H1 (cell line): ENCODE results near the gene MRM2. TPM values are rescaled to one million over a fixed set of nuclear protein-coding genes. Genes with fewer than 3 reads are reported as not detected.

Experiments
- CTCF ChIA-PET: fragments of 300-600 bp; sonication (Branson Sonifier 250); formaldehyde crosslinking; loops from one replicate; lab custom pipeline; 2021; ENCODE audit not compliant: partially characterized antibody; lab: Charles Lee
- POLR2A ChIA-PET: fragments of 300-600 bp; sonication (Branson Sonifier 250); formaldehyde crosslinking; loops from one replicate; lab custom pipeline; 2021; ENCODE audit warnings: inconsistent platforms; ENCODE audit not compliant: partially characterized antibody; lab: Charles Lee
- DNase-seq, 2 experiments: peaks; one replicate each; pipeline versions ENCODE4 v3.0.0 to v3.0.0-alpha.2; 2010 to 2022; ENCODE audit warnings: low spot score in 2 of 2, low read depth in 1 of 2, mixed read lengths in 1 of 2
- FAIRE-seq: peaks from 2 replicates; lab custom pipeline; 2011; peaks lifted over from hg19 to GRCh38; lab: Jason Lieb, UNC
- H2AFZ ChIP-seq: 2 replicates; pipeline ENCODE4 v1.8.1; 2012; ENCODE audit warnings: low read length, inconsistent platforms
- H2AK5ac ChIP-seq: 2 replicates; pipeline ENCODE4 v1.6.1; 2013; ENCODE audit warnings: low read depth, low read length
- H2BK120ac ChIP-seq: replicated peaks from 2 replicates; pipeline ENCODE3; 2013; ENCODE audit warnings: low read depth, low read length, inconsistent platforms
- H2BK12ac ChIP-seq: 2 replicates; pipeline ENCODE4 v1.6.1; 2013; ENCODE audit warnings: low read depth, low read length
- H2BK15ac ChIP-seq: 2 replicates; pipeline ENCODE4 v1.6.1; 2013; ENCODE audit warnings: low read length
- H2BK20ac ChIP-seq: 2 replicates; pipeline ENCODE4 v1.6.1; 2013; ENCODE audit warnings: low read length
- H2BK5ac ChIP-seq: 2 replicates; pipeline ENCODE4 v1.6.1; 2013; ENCODE audit warnings: low read depth, low read length
- H3K14ac ChIP-seq: 2 replicates; pipeline ENCODE4 v1.6.1; 2013; ENCODE audit warnings: inconsistent platforms; ENCODE audit not compliant: insufficient read length
- H3K18ac ChIP-seq: 2 replicates; pipeline ENCODE4 v1.6.1; 2013; ENCODE audit warnings: low read length; ENCODE audit errors: extremely low read depth
- H3K23ac ChIP-seq: 2 replicates; pipeline ENCODE4 v1.6.1; 2013; ENCODE audit warnings: inconsistent platforms; ENCODE audit not compliant: insufficient read length
- H3K23me2 ChIP-seq: 2 replicates; pipeline ENCODE4 v1.6.1; 2013; ENCODE audit warnings: low read depth, low read length
- H3K27ac ChIP-seq: 2 replicates; pipeline ENCODE4 v1.6.1; 2011; ENCODE audit warnings: low read depth, low read length, inconsistent platforms
- H3K27me3 ChIP-seq, 4 experiments: replicated peaks in 1 of 4; 1 replicate in 1 of 4; 2 replicates in 3 of 4; pipeline versions ENCODE4 v1.6.1 to v1.8.1; 2011 to 2013; ENCODE audit warnings: low read length in 3 of 4, mild to moderate bottlenecking in 3 of 4, inconsistent platforms in 2 of 4, mixed read lengths in 2 of 4, moderate library complexity in 1 of 4; ENCODE audit not compliant: control insufficient read depth in 3 of 4, insufficient read depth in 3 of 4; ENCODE audit errors: extremely low read depth in 1 of 4
- H3K36me3 ChIP-seq, 4 experiments: 2 replicates each; pipeline versions ENCODE4 v1.6.1 to v1.8.1; 2011 to 2013; ENCODE audit warnings: mild to moderate bottlenecking in 4 of 4, low read length in 3 of 4, moderate library complexity in 2 of 4, control low read depth in 1 of 4, inconsistent platforms in 1 of 4; ENCODE audit not compliant: insufficient read depth in 4 of 4, control insufficient read depth in 2 of 4
- H3K4ac ChIP-seq: replicated peaks from 2 replicates; pipeline ENCODE3; 2013; ENCODE audit warnings: low read length, low read depth, mixed read lengths, inconsistent platforms; ENCODE audit not compliant: insufficient read length
- H3K4me1 ChIP-seq, 4 experiments: replicated peaks in 1 of 4; 1 replicate in 1 of 4; 2 replicates in 3 of 4; pipeline versions ENCODE4 v1.6.1 to v1.8.1; 2011 to 2013; ENCODE audit warnings: low read length in 3 of 4, inconsistent platforms in 2 of 4, mixed read lengths in 1 of 4; ENCODE audit not compliant: insufficient read depth in 4 of 4, control insufficient read depth in 3 of 4
- H3K4me2 ChIP-seq, 2 experiments: 2 replicates each; pipeline versions ENCODE4 v1.6.1 to v1.8.1; 2011 to 2013; ENCODE audit warnings: low read depth in 2 of 2, low read length in 2 of 2, control low read depth in 1 of 2, inconsistent platforms in 1 of 2, mild to moderate bottlenecking in 1 of 2; ENCODE audit not compliant: insufficient read depth in 1 of 2
- H3K4me3 ChIP-seq, 4 experiments: fragments of 200-600, 300-600 bp in 1 of 4; sonication (generic), shearing (Covaris generic), sonication (Bioruptor Twin) in 1 of 4; 2 replicates each; pipeline versions ENCODE4 v1.5.1 to v1.8.1; 2011 to 2016; ENCODE audit warnings: low read length in 4 of 4, low read depth in 3 of 4, control low read depth in 2 of 4, inconsistent platforms in 2 of 4, mild to moderate bottlenecking in 2 of 4, mixed read lengths in 1 of 4, moderate library complexity in 1 of 4; ENCODE audit not compliant: insufficient read depth in 2 of 4; ENCODE audit errors: extremely low read depth in 1 of 4
- H3K56ac ChIP-seq: replicated peaks from 2 replicates; pipeline ENCODE3; 2013; ENCODE audit warnings: low read depth, mild to moderate bottlenecking, mixed read lengths, low read length, inconsistent platforms; ENCODE audit not compliant: insufficient read length
- H3K79me1 ChIP-seq: 2 replicates; pipeline ENCODE4 v1.6.1; 2013; ENCODE audit warnings: low read depth, low read length, control low read depth
- H3K79me2 ChIP-seq, 2 experiments: 2 replicates each; pipeline versions ENCODE4 v1.6.1 to v1.8.1; 2012 to 2013; ENCODE audit warnings: low read length in 2 of 2, mild to moderate bottlenecking in 2 of 2, inconsistent platforms in 1 of 2; ENCODE audit not compliant: insufficient read depth in 2 of 2, control insufficient read depth in 1 of 2
- H3K9ac ChIP-seq, 4 experiments: replicated peaks in 1 of 4; 1 replicate in 1 of 4; 2 replicates in 3 of 4; pipeline versions ENCODE4 v1.6.1 to v1.8.1; 2011 to 2013; ENCODE audit warnings: low read depth in 3 of 4, low read length in 3 of 4, control low read depth in 2 of 4, mild to moderate bottlenecking in 2 of 4, moderate library complexity in 2 of 4, inconsistent platforms in 1 of 4; ENCODE audit errors: extremely low read depth in 1 of 4
- H3K9me3 ChIP-seq, 2 experiments: 2 replicates each; pipeline versions ENCODE4 v1.6.1 to v1.8.1; 2012 to 2013; ENCODE audit warnings: mild to moderate bottlenecking in 2 of 2, moderate library complexity in 2 of 2, control low read depth in 1 of 2, inconsistent platforms in 1 of 2, low read depth in 1 of 2, low read length in 1 of 2, mixed read lengths in 1 of 2; ENCODE audit not compliant: insufficient read depth in 2 of 2
- H4K20me1 ChIP-seq, 2 experiments: replicated peaks in 1 of 2; 2 replicates each; pipeline versions ENCODE3 to v1.8.1; 2011 to 2013; ENCODE audit warnings: inconsistent platforms in 2 of 2, low read length in 2 of 2, mild to moderate bottlenecking in 1 of 2; ENCODE audit not compliant: insufficient read depth in 2 of 2, control insufficient read depth in 1 of 2
- H4K5ac ChIP-seq: 2 replicates; pipeline ENCODE4 v1.6.1; 2013; ENCODE audit warnings: low read length, low read depth, mixed read lengths, inconsistent platforms; ENCODE audit not compliant: insufficient read length
- H4K8ac ChIP-seq: 2 replicates; pipeline ENCODE4 v1.8.0; 2013; ENCODE audit warnings: mild to moderate bottlenecking, moderate library complexity, low read length, inconsistent platforms; ENCODE audit not compliant: insufficient read depth; ENCODE audit errors: extremely low read depth
- H4K91ac ChIP-seq: replicated peaks from 2 replicates; pipeline ENCODE3; 2013; ENCODE audit warnings: low read length, mixed read lengths, inconsistent platforms; ENCODE audit not compliant: insufficient read length
- CTBP2 ChIP-seq: IDR thresholded peaks from 2 replicates; pipeline ENCODE4 v1.7.0; 2011; ENCODE audit warnings: borderline replicate concordance, mild to moderate bottlenecking, moderate library complexity, mixed read lengths, low read length; ENCODE audit not compliant: insufficient read depth, insufficient read length
- GTF2F1 ChIP-seq: IDR thresholded peaks from 2 replicates; pipeline ENCODE4 v1.6.1; 2012; ENCODE audit warnings: low read depth, low read length, improper control_type of control experiment, borderline replicate concordance
- SRF ChIP-seq: IDR thresholded peaks from 2 replicates; pipeline ENCODE4 v1.6.1; 2011; ENCODE audit warnings: mild to moderate bottlenecking, low read depth, low read length, moderate library complexity
- WGBS, 2 experiments: shearing (Covaris generic) in 1 of 2; methylation state at CpG; one replicate each; pipeline versions ENCODE4 v1.1.6 to v1.1.7; 2013 to 2015; ENCODE audit warnings: low lambda C conversion rate in 2 of 2, mixed read lengths in 2 of 2, inconsistent platforms in 1 of 2, low coverage in 1 of 2, missing lambda C conversion rate in 1 of 2; ENCODE audit not compliant: insufficient replicate concordance in 2 of 2, insufficient coverage in 1 of 2, insufficient read length in 1 of 2; ENCODE audit errors: extremely low coverage in 1 of 2, missing lambda C conversion rate in 1 of 2; 5-methylcytosine and 5-hydroxymethylcytosine counted together
- polyA plus RNA-seq, 7 experiments: library from polyadenylated mRNA; depleted of rRNA in 3 of 7; stranded (reverse) in 5 of 7; unstranded in 2 of 7; fragments of >200 nt in 5 of 7; fragments of 200-250 nt in 2 of 7; gene quantifications; 1 replicate in 5 of 7; 2 replicates in 1 of 7; 4 replicates in 1 of 7; pipeline versions ENCODE4 v1.2.1 to v1.2.3, GENCODE V29; 2011 to 2013; ENCODE audit warnings: missing spikeins in 2 of 7, mixed read lengths in 2 of 7
- total RNA-seq: library from RNA; stranded (reverse); fragmentation: NEBNext Ultra II Directional; extraction: Animal tissue kit (Norgen Biotek cat#: 25700); gene quantifications from 2 replicates; pipeline ENCODE4 v1.2.1, GENCODE V29; 2021

MRM2 gene
- total and polyA plus RNA-seq, 2 of the 8 experiments (the other 6 are each of a cell fraction or from before 2014, with no cell fraction given), result 17.2 to 38.6 TPM

DNA sequence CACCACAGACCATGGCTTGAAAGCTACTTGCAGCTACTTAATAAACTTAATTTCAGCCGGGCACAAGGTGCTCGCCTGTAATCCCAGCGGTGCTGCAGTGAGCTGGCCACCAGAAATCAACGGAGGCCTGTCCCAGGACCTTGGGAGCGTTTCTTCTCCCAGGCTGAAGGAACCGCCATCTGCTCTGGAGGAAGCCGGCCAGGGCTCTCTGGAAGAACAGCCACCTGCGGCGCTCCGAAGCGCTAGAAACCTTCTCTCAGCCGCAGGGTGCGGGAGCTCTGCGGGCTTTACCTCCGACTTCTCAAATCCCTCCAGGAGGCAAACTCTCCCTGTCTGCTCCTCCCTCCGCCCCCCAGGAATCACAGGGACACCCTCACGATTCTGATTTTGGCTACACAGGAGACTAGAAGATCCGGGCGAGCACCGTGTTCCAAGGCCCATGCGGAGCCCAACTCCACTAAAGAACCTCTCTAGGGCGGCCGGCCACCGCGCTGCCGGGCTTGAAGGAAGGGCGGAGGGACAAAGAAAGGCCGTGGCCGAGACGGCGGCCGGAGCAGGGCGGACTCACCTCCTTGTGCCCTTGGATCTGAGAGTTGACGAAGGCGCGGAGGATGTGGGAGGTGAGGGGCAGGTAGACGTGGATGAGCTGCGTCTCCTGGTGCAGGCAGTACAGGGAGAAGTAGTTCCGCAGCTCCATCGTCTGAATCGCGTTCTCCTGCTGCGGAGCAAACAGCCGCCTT is 14.5 kb upstream of the MRM2 start:
- H3K4me2 ChIP-seq, result no peak overlapping the region
- no peak overlapping the region for H3K27ac ChIP-seq
- H2AK5ac ChIP-seq, result no peak overlapping the region
- H2AFZ ChIP-seq, result no peak overlapping the region
- no peak overlapping the region for H2BK12ac ChIP-seq
- H3K4me1 ChIP-seq, result no peaks in the 10 kb centered on the region
- WGBS, 2 experiments, result 93% methylated on average over 33 of the region's 44 CpGs; no CpG with 5 or more reads in 1 of the 2 experiments
- DNase-seq (no peak), FAIRE-seq (no peak)
- no peak overlapping the region for H4K91ac ChIP-seq
- ChIA-PET POLR2A (interaction anchor here (1.0 to 2.2 kb wide), 5 partner anchors 8 to 53 kb away, joined by 3 to 13 read pairs (median 4); partner anchors contain the start of genes MRM2 and NUDT1), CTCF (interaction anchor here (1.2 to 2.1 kb wide), 6 partner anchors 8 to 114 kb away, joined by 3 to 9 read pairs (median 4); partner anchors contain the start of gene MAD1L1)
- H3K14ac ChIP-seq, result no peak overlapping the region
- H3K79me1 ChIP-seq, result no peaks in the 10 kb centered on the region
- no peaks in the 10 kb centered on the region for H3K9me3 ChIP-seq
- peaks cover 0 to 9% of the 10 kb centered on the region in 2 experiments for H4K20me1 ChIP-seq
- peaks cover 0 to 14% (median 2%) of the 10 kb centered on the region in 4 experiments; a peak in 4 of 8 replicates for H3K36me3 ChIP-seq
- H4K5ac ChIP-seq, result no peak overlapping the region
- H2BK15ac ChIP-seq, result no peak overlapping the region
- H3K18ac ChIP-seq, result no peak overlapping the region
- H4K8ac ChIP-seq, result peak overlapping the region; percentile 68; the same call in 1 of the 2 replicates
- no peak overlapping the region for H3K9ac ChIP-seq
- H3K23me2 ChIP-seq, result no peaks in the 10 kb centered on the region
- H2BK20ac ChIP-seq, result no peak overlapping the region
- H3K4me3 ChIP-seq, result no peak overlapping the region
- no peak overlapping the region for H3K4ac ChIP-seq
- no peaks in the 10 kb centered on the region for H3K79me2 ChIP-seq
- no peak overlapping the region for H3K56ac ChIP-seq
- TF ChIP-seq CTBP2 (no peak), SRF (no peak), GTF2F1 (no peak)
- H2BK5ac ChIP-seq, result no peak overlapping the region
- no peak overlapping the region for H2BK120ac ChIP-seq
- H3K23ac ChIP-seq, result no peak overlapping the region
- H3K27me3 ChIP-seq, result no peaks in the 10 kb centered on the region
